SK-N-SH treated with all-trans-retinoic acid at 6 μM for 48 hours (cell line): Measurements from ENCODE around the gene YWHAE.

Experiments used
- ATAC-seq: fragments of 200-7000 bp; cut with Tn5 transposase; 3 replicates; pipeline ENCODE4 v1.9.1; 2020; ENCODE audit warnings: mild to moderate bottlenecking, moderate library complexity
- ARNTL ChIP-seq: fragments of 450-650 bp; formaldehyde crosslinking; IDR thresholded peaks from 2 replicates; pipeline ENCODE4 v1.5.0; 2020; ENCODE audit warnings: low read depth, mild to moderate bottlenecking, moderate library complexity, borderline replicate concordance
- BACH2 ChIP-seq: fragments of 250-450 bp; sonication (Bioruptor Pico); IDR thresholded peaks from 2 replicates; pipeline ENCODE4 v1.9.0; 2021; ENCODE audit warnings: mild to moderate bottlenecking, borderline replicate concordance
- ESRRG ChIP-seq: fragments of 250-450 bp; sonication (Bioruptor Pico); IDR thresholded peaks from 2 replicates; pipeline ENCODE4 v1.6.1; 2021; ENCODE audit warnings: mild to moderate bottlenecking
- GLIS3 ChIP-seq: fragments of 250-450 bp; sonication (Bioruptor Pico); IDR thresholded peaks from 2 replicates; pipeline ENCODE4 v1.5.0; 2020; ENCODE audit warnings: mild to moderate bottlenecking, moderate library complexity
- ISL1 ChIP-seq: fragments of 250-450 bp; sonication (Bioruptor Pico); IDR thresholded peaks from 2 replicates; pipeline ENCODE4 v2.1.2; 2022; ENCODE audit warnings: mild to moderate bottlenecking, moderate library complexity
- OSR1 ChIP-seq: fragments of 250-450 bp; sonication (Bioruptor Pico); IDR thresholded peaks from 2 replicates; pipeline ENCODE4 v1.8.0; 2022; ENCODE audit warnings: moderate library complexity, mild to moderate bottlenecking, inconsistent platforms
- PPARA ChIP-seq: fragments of 250-450 bp; sonication (Bioruptor Pico); IDR thresholded peaks from 2 replicates; pipeline ENCODE4 v1.5.0; 2020; ENCODE audit warnings: mild to moderate bottlenecking, borderline replicate concordance
- TCF4 ChIP-seq: fragments of 250-450 bp; sonication (Bioruptor Pico); IDR thresholded peaks from 2 replicates; pipeline ENCODE4 v1.8.0; 2021; ENCODE audit warnings: mild to moderate bottlenecking, moderate library complexity, borderline replicate concordance
- TOX ChIP-seq: fragments of 250-450 bp; sonication (Bioruptor Pico); IDR thresholded peaks from 2 replicates; pipeline ENCODE4 v1.8.0; 2021; ENCODE audit warnings: mild to moderate bottlenecking, moderate library complexity, borderline replicate concordance
- ZFP3 ChIP-seq: fragments of 250-450 bp; sonication (Bioruptor Pico); IDR thresholded peaks from 2 replicates; pipeline ENCODE4 v1.5.0; 2020; ENCODE audit warnings: mild to moderate bottlenecking, moderate library complexity
- ZFP30 ChIP-seq: fragments of 450-650 bp; formaldehyde crosslinking; IDR thresholded peaks from 2 replicates; pipeline ENCODE4 v1.5.0; 2022; ENCODE audit warnings: mild to moderate bottlenecking, moderate library complexity
- ZNF565 ChIP-seq: fragments of 450-650 bp; formaldehyde crosslinking; conservative IDR thresholded peaks from 2 replicates; pipeline ENCODE4 v1.5.0; 2020; ENCODE audit warnings: low read depth, mild to moderate bottlenecking, moderate library complexity
- ZNF70 ChIP-seq: fragments of 450-650 bp; formaldehyde crosslinking; IDR thresholded peaks from 2 replicates; pipeline ENCODE4 v1.5.0; 2020; ENCODE audit warnings: mild to moderate bottlenecking, moderate library complexity
- ZNF8 ChIP-seq: fragments of 450-650 bp; formaldehyde crosslinking; IDR thresholded peaks from 2 replicates; pipeline ENCODE4 v1.5.0; 2020; ENCODE audit warnings: mild to moderate bottlenecking, moderate library complexity
- TF ChIP-seq, protein P1 (sequence below): fragments of 250-450 bp; sonication (Bioruptor Pico); IDR thresholded peaks from 2 replicates; pipeline ENCODE4 v1.5.0; 2020; ENCODE audit warnings: mild to moderate bottlenecking, moderate library complexity
- TF ChIP-seq, protein P2 (sequence below): fragments of 250-450 bp; sonication (Bioruptor Pico); IDR thresholded peaks from 2 replicates; pipeline ENCODE4 v1.8.0; 2020; ENCODE audit warnings: mild to moderate bottlenecking, moderate library complexity, borderline replicate concordance
- TF ChIP-seq, protein P3 (sequence below): fragments of 250-450 bp; sonication (Bioruptor Pico); IDR thresholded peaks from 2 replicates; pipeline ENCODE4 v1.5.1; 2021; ENCODE audit warnings: mild to moderate bottlenecking, moderate library complexity
- TF ChIP-seq, protein P4 (sequence below): fragments of 250-450 bp; sonication (Bioruptor Pico); IDR thresholded peaks from 2 replicates; pipeline ENCODE4 v1.5.1; 2020; ENCODE audit warnings: low read depth, mild to moderate bottlenecking, moderate library complexity

The YWHAE gene

DNA sequence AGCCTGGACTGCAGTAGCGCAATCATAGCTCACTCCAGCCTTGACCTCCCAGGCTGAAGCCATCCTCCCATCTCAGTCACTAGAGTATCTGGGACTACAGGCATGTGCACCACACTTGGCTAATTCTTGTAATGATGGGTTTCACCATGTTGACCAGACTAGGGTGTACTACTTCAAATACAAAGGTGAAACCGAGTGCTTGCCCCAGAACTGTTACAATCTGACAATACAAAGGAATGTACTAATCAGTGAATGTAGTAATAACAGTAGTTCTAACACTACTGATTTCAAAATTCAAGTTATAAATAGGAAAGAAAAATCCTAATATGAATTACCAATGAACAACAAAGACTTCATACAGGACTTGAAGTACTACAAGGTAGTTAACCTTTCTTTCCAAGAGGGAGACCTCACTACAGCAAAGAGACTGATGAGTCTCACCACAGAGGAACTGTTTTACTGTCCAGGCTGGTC lies 31.6 kb upstream of the YWHAE start:
- no peak for ATAC-seq
- TF ChIP-seq ZFP30, result no peak
- TF ChIP-seq GLIS3, result no peak
- TF ChIP-seq, protein P1, sequence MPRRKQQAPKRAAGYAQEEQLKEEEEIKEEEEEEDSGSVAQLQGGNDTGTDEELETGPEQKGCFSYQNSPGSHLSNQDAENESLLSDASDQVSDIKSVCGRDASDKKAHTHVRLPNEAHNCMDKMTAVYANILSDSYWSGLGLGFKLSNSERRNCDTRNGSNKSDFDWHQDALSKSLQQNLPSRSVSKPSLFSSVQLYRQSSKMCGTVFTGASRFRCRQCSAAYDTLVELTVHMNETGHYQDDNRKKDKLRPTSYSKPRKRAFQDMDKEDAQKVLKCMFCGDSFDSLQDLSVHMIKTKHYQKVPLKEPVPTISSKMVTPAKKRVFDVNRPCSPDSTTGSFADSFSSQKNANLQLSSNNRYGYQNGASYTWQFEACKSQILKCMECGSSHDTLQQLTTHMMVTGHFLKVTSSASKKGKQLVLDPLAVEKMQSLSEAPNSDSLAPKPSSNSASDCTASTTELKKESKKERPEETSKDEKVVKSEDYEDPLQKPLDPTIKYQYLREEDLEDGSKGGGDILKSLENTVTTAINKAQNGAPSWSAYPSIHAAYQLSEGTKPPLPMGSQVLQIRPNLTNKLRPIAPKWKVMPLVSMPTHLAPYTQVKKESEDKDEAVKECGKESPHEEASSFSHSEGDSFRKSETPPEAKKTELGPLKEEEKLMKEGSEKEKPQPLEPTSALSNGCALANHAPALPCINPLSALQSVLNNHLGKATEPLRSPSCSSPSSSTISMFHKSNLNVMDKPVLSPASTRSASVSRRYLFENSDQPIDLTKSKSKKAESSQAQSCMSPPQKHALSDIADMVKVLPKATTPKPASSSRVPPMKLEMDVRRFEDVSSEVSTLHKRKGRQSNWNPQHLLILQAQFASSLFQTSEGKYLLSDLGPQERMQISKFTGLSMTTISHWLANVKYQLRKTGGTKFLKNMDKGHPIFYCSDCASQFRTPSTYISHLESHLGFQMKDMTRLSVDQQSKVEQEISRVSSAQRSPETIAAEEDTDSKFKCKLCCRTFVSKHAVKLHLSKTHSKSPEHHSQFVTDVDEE, result no peak
- TF ChIP-seq TOX, result no peak
- TF ChIP-seq TCF4 (CRISPR knock-in tag), result no peak
- no peak for TF ChIP-seq ARNTL (CRISPR knock-in tag)
- TF ChIP-seq, protein P2, sequence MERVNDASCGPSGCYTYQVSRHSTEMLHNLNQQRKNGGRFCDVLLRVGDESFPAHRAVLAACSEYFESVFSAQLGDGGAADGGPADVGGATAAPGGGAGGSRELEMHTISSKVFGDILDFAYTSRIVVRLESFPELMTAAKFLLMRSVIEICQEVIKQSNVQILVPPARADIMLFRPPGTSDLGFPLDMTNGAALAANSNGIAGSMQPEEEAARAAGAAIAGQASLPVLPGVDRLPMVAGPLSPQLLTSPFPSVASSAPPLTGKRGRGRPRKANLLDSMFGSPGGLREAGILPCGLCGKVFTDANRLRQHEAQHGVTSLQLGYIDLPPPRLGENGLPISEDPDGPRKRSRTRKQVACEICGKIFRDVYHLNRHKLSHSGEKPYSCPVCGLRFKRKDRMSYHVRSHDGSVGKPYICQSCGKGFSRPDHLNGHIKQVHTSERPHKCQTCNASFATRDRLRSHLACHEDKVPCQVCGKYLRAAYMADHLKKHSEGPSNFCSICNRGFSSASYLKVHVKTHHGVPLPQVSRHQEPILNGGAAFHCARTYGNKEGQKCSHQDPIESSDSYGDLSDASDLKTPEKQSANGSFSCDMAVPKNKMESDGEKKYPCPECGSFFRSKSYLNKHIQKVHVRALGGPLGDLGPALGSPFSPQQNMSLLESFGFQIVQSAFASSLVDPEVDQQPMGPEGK (CRISPR knock-in tag), result no peak
- TF ChIP-seq BACH2 (CRISPR knock-in tag), result no peak
- no peak for TF ChIP-seq ZNF70 (CRISPR knock-in tag)
- TF ChIP-seq ZNF8 (CRISPR knock-in tag), result no peak

DNA sequence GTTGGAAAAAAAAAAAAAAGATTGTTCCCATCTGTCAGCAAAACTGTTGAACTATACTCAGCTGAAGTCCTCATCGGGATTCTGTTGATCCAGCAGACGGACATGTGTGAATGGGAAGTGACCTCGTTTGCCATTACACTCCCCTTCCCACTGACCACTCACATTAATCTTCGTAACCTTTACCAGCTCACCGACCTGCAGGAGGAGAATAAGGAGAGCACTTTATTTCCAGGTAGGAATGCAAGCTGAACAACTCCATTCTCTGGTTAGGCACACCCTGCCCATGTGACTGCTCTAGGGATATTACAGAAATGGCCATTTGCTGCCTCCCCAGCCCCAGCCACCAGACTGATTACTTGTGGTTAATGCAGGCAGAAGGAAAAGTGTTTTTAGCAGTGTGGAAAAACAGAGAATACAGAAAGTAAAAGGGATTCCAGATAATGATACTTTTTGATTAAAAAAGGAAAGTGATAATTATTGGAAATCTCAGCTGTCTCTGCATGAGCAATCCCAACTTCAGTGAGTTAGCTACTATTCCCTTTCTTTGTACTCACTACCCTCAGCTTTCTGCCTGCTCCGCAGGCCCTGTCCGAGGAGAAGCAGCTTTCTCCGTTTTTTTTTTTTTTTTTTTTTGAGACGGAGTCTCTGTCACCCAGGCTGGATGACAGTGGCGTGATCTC lies 23.6 kb upstream of the YWHAE start:
- TF ChIP-seq BACH2 (CRISPR knock-in tag) (no peak), ZNF8 (CRISPR knock-in tag) (no peak), ZFP3 (no peak), ESRRG (CRISPR knock-in tag) (no peak), ZNF565 (CRISPR knock-in tag) (no peak), GLIS3 (no peak), PPARA (CRISPR knock-in tag) (no peak), OSR1 (CRISPR knock-in tag) (no peak), ISL1 (CRISPR knock-in tag) (no peak)
- TF ChIP-seq, protein P1, result no peak
- TF ChIP-seq, protein P2 (CRISPR knock-in tag), result no peak
- TF ChIP-seq, protein P3, sequence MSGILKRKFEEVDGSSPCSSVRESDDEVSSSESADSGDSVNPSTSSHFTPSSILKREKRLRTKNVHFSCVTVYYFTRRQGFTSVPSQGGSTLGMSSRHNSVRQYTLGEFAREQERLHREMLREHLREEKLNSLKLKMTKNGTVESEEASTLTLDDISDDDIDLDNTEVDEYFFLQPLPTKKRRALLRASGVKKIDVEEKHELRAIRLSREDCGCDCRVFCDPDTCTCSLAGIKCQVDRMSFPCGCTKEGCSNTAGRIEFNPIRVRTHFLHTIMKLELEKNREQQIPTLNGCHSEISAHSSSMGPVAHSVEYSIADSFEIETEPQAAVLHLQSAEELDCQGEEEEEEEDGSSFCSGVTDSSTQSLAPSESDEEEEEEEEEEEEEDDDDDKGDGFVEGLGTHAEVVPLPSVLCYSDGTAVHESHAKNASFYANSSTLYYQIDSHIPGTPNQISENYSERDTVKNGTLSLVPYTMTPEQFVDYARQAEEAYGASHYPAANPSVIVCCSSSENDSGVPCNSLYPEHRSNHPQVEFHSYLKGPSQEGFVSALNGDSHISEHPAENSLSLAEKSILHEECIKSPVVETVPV (CRISPR knock-in tag), result no peak
- TF ChIP-seq, all 23 proteins: peak for 0
- peak; percentile 24 for ATAC-seq

DNA sequence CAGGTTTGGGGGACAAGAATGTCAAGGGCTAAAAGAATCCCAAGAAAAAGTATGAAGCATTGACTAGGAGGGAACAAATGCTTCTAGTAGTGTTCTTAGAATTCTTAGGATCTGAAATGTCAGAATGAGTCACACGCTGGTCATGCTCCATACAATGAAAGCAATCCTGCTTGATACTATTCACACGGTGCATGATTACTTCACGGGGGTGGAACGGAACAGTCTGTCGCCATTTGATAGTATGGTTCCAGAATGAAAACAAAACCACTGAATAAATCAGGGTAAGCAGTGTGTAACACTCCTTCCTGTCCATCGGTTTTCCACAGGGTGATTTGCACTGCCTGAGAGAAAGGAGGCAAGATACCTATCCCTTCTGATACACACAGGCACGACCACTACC lies 22.9 kb upstream of the YWHAE start:
- ATAC-seq, result peak; percentile 95
- TF ChIP-seq OSR1 (CRISPR knock-in tag), result no peak
- TF ChIP-seq, protein P2 (CRISPR knock-in tag), result no peak
- no peak for TF ChIP-seq ZNF8 (CRISPR knock-in tag)
- TF ChIP-seq, protein P1, result no peak
- no peak for TF ChIP-seq ZFP30
- no peak for TF ChIP-seq TOX
- TF ChIP-seq, protein P4, sequence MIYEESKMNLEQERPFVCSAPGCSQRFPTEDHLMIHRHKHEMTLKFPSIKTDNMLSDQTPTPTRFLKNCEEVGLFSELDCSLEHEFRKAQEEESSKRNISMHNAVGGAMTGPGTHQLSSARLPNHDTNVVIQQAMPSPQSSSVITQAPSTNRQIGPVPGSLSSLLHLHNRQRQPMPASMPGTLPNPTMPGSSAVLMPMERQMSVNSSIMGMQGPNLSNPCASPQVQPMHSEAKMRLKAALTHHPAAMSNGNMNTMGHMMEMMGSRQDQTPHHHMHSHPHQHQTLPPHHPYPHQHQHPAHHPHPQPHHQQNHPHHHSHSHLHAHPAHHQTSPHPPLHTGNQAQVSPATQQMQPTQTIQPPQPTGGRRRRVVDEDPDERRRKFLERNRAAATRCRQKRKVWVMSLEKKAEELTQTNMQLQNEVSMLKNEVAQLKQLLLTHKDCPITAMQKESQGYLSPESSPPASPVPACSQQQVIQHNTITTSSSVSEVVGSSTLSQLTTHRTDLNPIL (CRISPR knock-in tag), result no peak
